Lower leg skin (tissue), 4 donors: Measurements from ENCODE around the gene ADIRF. TPM values are rescaled to one million over a fixed set of nuclear protein-coding genes. Genes with fewer than 3 reads are reported as not detected.
A peak's percentile ranks its signal among the peaks of the same experiment; 100 is the strongest.
"Not testable (repeated sequence)": the region's sequence is repeated elsewhere in the genome, so short reads cannot be mapped to it uniquely, and the experiment has no call there.

ENCODE experiments used
- DNase-seq, 2 donors: peaks; one replicate each; pipeline ENCODE4 v3.0.0-alpha.2; 2019; ENCODE audit warnings: low spot score in 2 of 2
- H3K4me3 ChIP-seq: fragments of 200-600 bp; sonication (generic); 2 replicates; pipeline ENCODE4 v1.5.1; 2017; ENCODE audit warnings: mild to moderate bottlenecking, low read depth; ENCODE audit not compliant: poor library complexity, severe bottlenecking
- CTCF ChIP-seq, 3 donors: fragments of 450-650 bp; IDR thresholded peaks; one replicate each; pipeline ENCODE4 v1.5.1; 2016; ENCODE audit warnings: antibody characterized with exemption in 3 of 3, mild to moderate bottlenecking in 3 of 3, moderate library complexity in 2 of 3
- POLR2A ChIP-seq, 2 donors: fragments of 450-650 bp; IDR thresholded peaks; one replicate each; pipeline ENCODE4 v1.6.1; 2016 to 2017; ENCODE audit warnings: antibody characterized with exemption in 2 of 2, mild to moderate bottlenecking in 1 of 2, moderate library complexity in 1 of 2
- WGBS, 2 donors: methylation state at CpG; one replicate each; pipeline ENCODE4 v1.1.5; 2018; 5-methylcytosine and 5-hydroxymethylcytosine counted together
- intact Hi-C: fragments of 100-400 bp; cut with DNase I; formaldehyde crosslinking; loops from one replicate; pipeline ENCODE4 v1.15.0; 2023; ENCODE audit warnings: low total_unique reads
- total RNA-seq, 4 donors: library from RNA; depleted of rRNA; stranded (reverse); fragments of >200 nt; gene quantifications; one replicate each; pipeline ENCODE4 v1.1.0, GENCODE V29; 2016

Gene ADIRF
- total RNA-seq, 4 donors from 2014 or later, result 72.0 to 125 (median 80.4) TPM

- 82% methylated on average over 13 of the region's 13 CpGs for WGBS, 2 donors
- intact Hi-C loops, result no loop called here
- DNase-seq, result peak in 1 of 2 donors; percentile 25
- H3K4me3 ChIP-seq, result no peak overlapping the region
- TF ChIP-seq CTCF (IDR thresholded peaks at IDR 0.05) (no peak), POLR2A (IDR thresholded peaks at IDR 0.05) (no peak)
These were observed 31.4 kb upstream of the ADIRF start for GRCh38 chr10:86936661-86937501.

GRCh38 chr10:86937502-86938154 is 30.7 kb upstream of the ADIRF start:
- intact Hi-C loops, result no loop called here
- WGBS, 2 donors, result 69 to 76% methylated on average over 6 of the region's 6 CpGs
- no peak overlapping the region for H3K4me3 ChIP-seq
- TF ChIP-seq POLR2A (IDR thresholded peaks at IDR 0.05), result no peak
- no peak for TF ChIP-seq CTCF (IDR thresholded peaks at IDR 0.05)
- peak in 1 of 2 donors; percentile 52 for DNase-seq

- no peak for TF ChIP-seq POLR2A (IDR thresholded peaks at IDR 0.05)
- no peak for TF ChIP-seq CTCF (IDR thresholded peaks at IDR 0.05)
- 76% methylated on average over 2 of the region's 2 CpGs for WGBS, 2 donors
- no peak overlapping the region for H3K4me3 ChIP-seq
- intact Hi-C loops, result no loop called here
- DNase-seq, result no peak
These were observed 30.0 kb upstream of the ADIRF start for GRCh38 chr10:86938260-86938659.

- not testable (repeated sequence) for H3K4me3 ChIP-seq, DNase-seq
These were observed 28.2 kb upstream of the ADIRF start for GRCh38 chr10:86940076-86940475.

DNA sequence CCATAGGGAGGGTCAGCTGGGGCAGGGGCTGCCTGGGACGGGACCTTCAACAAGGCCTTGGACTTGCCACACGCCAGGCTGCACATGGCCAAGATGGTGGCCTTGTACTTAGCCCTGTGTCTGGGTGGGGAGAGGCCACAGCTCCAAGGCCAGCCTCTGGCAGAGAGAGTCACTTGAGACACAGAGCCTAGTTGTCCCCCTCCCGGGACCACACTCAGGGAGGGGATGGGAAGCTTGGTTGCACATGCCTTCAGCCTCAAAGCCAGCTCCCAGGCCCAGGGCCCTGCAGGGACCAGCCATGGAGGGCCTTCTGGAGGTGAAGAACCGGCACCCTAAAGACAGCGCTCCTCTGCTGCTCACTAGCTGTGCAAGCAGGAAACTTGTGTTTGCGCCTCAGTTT is 27.6 kb upstream of the ADIRF start:
- intact Hi-C loops, result no loop called here
- H3K4me3 ChIP-seq, result no peak overlapping the region
- WGBS, 2 donors, result 86 to 97% methylated on average over 5 to 6 of the region's 6 CpGs
- no peak for TF ChIP-seq CTCF (IDR thresholded peaks at IDR 0.05)
- TF ChIP-seq POLR2A (IDR thresholded peaks at IDR 0.05), result no peak
- peak in 1 of 2 donors; percentile 82 for DNase-seq

More at GRCh38 chr10:86940076-86940475, 28.2 kb upstream of the ADIRF start:
- intact Hi-C loops, result not testable (repeated sequence)
- 88% methylated on average over 16 of the region's 16 CpGs for WGBS, 2 donors

DNA sequence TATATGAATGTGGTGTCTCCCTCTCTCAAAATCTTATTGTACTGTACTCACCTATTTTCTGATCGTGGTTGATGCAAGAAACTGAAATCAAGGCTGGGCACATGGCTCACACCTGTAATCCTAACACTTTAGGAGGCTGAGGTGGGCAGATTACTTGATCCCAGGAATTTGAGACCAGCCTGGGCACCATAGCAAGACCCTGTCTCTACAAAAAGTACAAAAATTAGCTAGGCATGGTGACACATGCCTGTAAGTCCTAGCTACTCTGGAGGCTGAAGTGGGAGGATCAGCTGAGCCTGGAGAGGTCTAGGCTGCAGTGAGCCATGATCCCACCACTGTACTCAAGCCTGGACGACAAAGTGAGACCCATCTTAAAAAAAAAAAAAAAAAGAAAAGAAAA is 26.9 kb upstream of the ADIRF start:
- 83 to 85% methylated on average over 2 of the region's 2 CpGs for WGBS, 2 donors
- peak in 1 of 2 donors; percentile 54 for DNase-seq
- intact Hi-C loops, result no loop called here
- no peak overlapping the region for H3K4me3 ChIP-seq
- TF ChIP-seq POLR2A (IDR thresholded peaks at IDR 0.05) (no peak), CTCF (IDR thresholded peaks at IDR 0.05) (no peak)
